Tibial nerve (tissue), 3 donors: ENCODE data around the gene PRIM1.

ENCODE experiments used
- CTCF ChIP-seq, 5 experiments: fragments of 200-600 bp in 3 of 5; fragments of 450-650 bp in 2 of 5; sonication (generic) in 3 of 5; IDR thresholded peaks; one replicate each; pipeline ENCODE4 v1.5.1; 2016 to 2019; ENCODE audit warnings: antibody characterized with exemption in 5 of 5, mild to moderate bottlenecking in 3 of 5, moderate library complexity in 2 of 5
- POLR2A ChIP-seq, 2 donors: fragments of 450-650 bp; IDR thresholded peaks; one replicate each; pipeline ENCODE4 v1.6.1; 2017; ENCODE audit warnings: antibody characterized with exemption in 2 of 2, mild to moderate bottlenecking in 2 of 2, moderate library complexity in 2 of 2

GRCh38 chr12:56723352-56723751 is 28.8 kb downstream of the PRIM1 start:
- no peak for TF ChIP-seq CTCF (IDR thresholded peaks at IDR 0.05)
- no peak for TF ChIP-seq POLR2A (IDR thresholded peaks at IDR 0.05)
